AG10803 (cell line): Measurements from ENCODE around the gene KLK6.
"Not testable (repeated sequence)": the region's sequence is repeated elsewhere in the genome, so short reads cannot be mapped to it uniquely, and the experiment has no call there.

Source experiments
- DNase-seq: peaks from one replicate; pipeline ENCODE4 v3.0.0; 2010; ENCODE audit warnings: low read depth
- H3K4me3 ChIP-seq: 2 replicates; pipeline ENCODE4 v1.5.1; 2011; ENCODE audit warnings: mild to moderate bottlenecking, low read length, control low read depth
- CTCF ChIP-seq: conservative IDR thresholded peaks from 2 replicates; pipeline ENCODE4 v1.5.1; 2011; ENCODE audit warnings: mild to moderate bottlenecking, low read length, control low read depth, inconsistent platforms

Gene KLK6

DNA sequence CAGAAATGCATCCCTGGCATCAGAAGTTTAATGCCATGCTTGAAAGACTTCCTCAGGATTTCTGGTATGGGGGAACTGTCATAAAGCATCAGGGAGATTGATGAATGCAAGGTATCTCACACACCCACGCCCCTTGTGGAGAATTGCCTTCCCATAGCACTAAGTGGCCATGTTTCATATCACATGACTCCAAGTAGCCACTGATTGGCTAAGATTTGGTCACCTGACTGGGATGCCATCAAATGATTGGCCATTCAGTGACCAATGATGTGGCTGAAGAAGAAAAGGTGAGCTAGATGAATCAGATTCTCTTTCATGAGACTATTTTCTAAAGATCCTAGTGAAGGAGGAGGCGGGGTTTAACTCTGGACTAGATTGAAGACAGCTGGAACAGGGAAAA is 24.7 kb upstream of the KLK6 start:
- TF ChIP-seq CTCF, result no peak
- H3K4me3 ChIP-seq, result no peak overlapping the region
- no peak for DNase-seq

DNA sequence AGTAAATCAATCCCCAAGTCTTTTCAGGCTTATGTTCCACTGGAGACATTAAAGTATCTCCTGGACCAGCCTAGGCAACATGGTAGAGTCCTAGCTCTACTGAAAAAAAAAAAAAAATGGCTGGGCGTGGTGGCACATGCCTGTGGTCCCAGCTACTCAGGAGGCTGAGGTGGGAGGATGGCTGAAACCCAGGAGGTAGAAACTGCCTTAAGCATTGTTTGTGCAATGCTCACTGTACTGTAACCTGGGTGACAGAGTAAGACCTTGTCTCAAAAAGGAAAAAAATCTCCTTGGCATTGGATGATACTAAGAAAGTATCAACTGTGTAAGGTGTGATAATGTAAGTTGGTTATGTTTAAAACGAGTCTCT is 23.3 kb upstream of the KLK6 start:
- DNase-seq, result no peak
- no peak for TF ChIP-seq CTCF
- H3K4me3 ChIP-seq, result no peak overlapping the region

GRCh38 chr19:50984416-50984815 is 15.0 kb upstream of the KLK6 start:
- DNase-seq, H3K4me3 ChIP-seq: not testable (repeated sequence)

- TF ChIP-seq CTCF, result no peak
- H3K4me3 ChIP-seq, result no peak within 1 kb of the TSS
- DNase-seq, result no peak
Observed at GRCh38 chr19:50983625-50984292, 14.4 kb upstream of the KLK6 start, which contains the start of gene KLK7. TSS of gene KLK7 (minus strand) at chr19:50983917. CDS start at chr19:50982399, 1,518 bp downstream.

DNA sequence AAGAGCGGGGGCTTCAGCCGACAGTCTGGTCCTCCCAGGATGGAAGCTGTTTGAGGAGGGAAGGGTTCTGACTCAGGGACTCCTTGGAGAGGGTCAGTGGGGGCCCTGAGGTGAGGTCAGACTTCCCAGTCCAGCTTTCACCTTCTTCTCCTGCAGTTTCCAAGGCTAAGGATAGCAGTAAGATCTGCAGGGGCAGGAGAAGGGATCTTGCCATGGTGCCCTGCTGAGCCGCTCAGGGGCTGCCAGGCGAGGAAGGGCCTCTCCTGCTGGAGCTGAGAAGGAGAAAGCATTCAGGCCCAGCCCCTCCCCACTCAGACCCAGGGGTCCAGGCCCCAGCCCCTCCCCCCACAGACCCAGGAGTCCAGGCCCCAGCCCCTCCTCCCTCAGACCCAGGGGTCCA is 12.8 kb upstream of the KLK6 start:
- no peak overlapping the region for H3K4me3 ChIP-seq

GRCh38 chr19:50981587-50982146 is 12.3 kb upstream of the KLK6 start:
- H3K4me3 ChIP-seq, result no peak overlapping the region
- no peak for DNase-seq
- no peak for TF ChIP-seq CTCF

More for the DNA sequence above, 12.8 kb upstream of the KLK6 start:
- no peak for TF ChIP-seq CTCF
- DNase-seq, result no peak

GRCh38 chr19:50980208-50980607 is 10.8 kb upstream of the KLK6 start:
- H3K4me3 ChIP-seq, result no peak overlapping the region
- TF ChIP-seq CTCF, result no peak
- no peak for DNase-seq
